GM21515 (cell line): ENCODE results near the gene GRK5.
"Not testable (repeated sequence)": the region's sequence is repeated elsewhere in the genome, so short reads cannot be mapped to it uniquely, and the experiment has no call there.

Source experiments
- ATAC-seq: cut with Tn5 transposase; IDR thresholded peaks from one replicate; pipeline ENCODE4 v1.9.1; 2021; ENCODE audit not compliant: unreplicated experiment

Gene GRK5

DNA sequence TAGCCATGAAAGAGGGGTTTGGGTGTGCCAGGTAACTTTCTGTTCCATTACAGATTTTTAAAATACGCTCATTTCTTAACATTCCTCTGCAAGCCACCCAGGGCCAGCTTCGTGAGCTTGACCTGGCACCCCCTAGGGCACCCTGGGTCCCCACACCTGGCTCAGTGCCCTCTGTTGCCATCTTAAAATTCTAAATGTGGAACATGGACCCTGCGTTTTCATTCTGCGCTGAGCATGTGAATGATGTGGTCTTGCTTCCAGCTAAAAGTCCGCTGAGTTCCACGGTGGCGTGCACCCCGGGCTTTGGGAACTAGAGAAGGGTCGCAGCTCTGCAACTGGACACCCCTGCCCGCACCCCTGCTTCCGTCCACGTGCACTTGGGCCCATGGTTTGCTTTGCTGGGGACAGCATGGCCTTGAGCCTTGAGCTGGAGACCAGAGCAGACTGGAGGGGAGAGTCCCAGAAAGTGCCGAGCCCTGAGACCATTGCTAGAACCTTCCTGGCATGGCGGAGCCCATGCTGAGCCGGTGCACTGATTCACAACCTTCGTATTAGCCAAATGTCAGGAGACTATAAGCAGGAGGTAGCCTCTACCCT lies 244.0 kb downstream of the GRK5 start:
- no peak for ATAC-seq

DNA sequence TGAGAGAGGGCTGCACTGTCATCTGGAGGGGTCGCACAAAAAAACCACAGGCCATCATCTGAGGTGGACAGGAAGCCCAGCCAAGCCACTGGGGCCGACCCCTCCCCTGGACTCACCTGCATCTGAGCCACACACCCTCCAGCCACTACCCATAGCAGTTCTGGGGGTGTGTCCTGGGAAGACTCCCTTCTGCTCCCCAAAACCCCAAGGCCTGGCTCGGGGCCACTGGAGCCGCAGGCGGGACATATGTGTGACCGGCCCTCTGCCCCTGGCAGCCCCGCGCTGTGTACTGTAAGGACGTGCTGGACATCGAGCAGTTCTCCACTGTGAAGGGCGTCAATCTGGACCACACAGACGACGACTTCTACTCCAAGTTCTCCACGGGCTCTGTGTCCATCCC lies 245.0 kb downstream of the GRK5 start:
- no peak for ATAC-seq

DNA sequence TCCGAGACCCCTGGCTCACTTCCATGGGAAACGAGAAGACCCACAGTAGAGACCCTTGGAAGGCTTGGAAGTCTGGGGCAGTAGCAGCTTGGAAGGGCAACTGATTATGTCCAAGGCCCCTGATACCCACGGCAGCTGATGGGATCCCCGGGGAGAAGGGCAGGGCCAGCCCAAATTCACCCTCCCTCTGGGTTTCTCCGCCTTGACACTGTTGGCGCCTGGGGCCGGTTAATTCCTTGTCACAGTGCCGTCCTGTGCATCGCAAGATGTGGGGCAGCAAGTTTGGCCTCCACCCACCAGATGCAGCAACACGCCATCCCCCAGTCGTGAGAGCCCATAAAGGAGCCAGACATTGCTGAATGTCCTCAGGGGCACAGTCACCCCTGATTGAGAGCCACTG lies 245.9 kb downstream of the GRK5 start:
- no peak for ATAC-seq

DNA sequence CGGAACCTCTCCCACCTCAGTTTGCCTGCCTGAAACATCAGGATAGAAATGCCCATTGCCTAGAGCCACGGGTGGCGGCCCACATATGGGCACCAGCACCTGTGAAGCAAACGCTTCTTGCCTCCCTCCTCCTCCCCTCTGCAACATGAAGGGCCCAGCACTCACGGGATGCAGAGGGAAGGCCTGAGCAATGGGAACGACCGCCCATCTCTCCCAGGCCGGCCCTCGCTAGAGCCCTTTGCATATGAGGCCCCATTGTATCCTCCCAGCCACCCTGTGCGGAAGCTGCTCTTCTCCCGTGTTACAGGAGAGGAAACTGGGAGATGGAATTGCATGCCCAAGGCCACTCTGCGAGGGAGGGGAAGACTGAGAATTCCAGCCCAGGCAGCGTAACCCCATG lies 246.9 kb downstream of the GRK5 start:
- ATAC-seq: no peak

DNA sequence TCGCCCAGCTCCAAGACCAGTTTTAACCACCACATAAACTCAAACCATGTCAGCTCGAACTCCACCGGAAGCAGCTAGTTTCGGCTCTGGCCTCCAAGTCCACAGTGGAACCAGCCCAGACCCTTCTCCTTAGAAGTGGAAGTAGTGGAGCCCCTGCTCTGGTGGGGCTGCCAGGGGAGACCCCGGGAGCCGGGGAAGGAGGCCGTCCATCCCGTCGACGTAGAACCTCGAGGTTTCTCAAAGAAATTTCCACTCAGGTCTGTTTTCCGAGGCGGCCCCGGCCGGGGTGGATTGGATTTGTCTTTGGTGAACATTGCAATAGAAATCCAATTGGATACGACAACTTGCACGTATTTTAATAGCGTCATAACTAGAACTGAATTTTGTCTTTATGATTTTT lies 247.6 kb downstream of the GRK5 start:
- no peak for ATAC-seq

DNA sequence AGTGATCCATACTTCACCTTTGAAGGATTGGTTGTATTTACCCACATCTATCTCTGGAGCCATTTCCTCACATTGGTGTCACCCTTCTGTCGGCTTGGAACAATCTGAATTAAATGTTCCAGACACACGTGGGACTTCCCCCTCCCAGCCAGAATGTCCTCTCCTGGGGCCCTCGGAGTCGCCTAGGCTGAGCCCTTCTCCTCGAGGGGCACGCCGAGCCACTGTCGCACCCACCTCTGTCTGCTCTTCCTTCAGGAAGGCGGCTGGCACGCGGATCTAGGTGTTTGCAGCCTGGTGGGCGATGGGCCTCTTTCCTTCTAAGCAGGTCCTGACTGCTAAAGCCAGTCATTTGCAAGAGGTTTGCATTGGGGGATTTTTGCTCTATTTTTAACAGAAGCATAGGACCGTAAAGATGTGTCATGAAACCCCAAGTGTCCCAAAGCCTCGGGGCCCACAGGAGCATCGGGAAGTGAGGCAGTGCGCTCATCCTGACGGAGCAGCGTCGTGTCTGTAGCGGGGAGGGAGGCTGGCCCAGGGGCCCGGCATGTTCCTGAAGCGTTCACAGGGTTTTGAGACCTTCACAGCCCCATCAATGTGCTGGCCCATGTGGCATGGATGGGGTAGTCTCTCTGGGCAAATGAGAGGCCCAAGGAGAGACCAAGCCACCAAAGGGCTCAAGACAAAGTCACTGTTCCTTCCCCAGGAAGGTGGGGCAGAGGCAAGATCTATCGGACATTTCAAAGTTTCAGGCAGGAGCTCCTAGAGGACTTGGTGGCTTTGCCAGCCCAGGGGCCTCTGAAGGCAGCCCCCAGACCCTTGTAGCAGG lies 248.5 kb downstream of the GRK5 start:
- ATAC-seq: no peak

DNA sequence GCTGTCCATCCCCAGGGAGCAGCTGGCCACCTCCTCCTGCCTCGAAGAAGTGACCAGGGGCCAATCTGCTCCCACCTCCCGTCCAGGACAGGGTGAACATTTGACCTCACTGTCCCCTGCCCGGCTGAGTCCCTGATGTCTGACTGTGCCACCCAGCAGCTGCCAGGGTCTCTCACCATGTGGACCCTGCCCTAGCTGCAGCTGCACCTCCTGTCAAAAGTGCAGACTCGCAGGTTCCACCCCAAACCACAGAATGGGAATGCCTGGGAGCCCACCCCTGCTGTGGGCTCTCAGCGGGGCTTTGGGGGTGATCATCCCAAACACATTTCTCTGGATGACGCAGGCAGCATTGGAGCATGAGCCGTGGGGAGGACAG lies 249.1 kb downstream of the GRK5 start:
- ATAC-seq: no peak

DNA sequence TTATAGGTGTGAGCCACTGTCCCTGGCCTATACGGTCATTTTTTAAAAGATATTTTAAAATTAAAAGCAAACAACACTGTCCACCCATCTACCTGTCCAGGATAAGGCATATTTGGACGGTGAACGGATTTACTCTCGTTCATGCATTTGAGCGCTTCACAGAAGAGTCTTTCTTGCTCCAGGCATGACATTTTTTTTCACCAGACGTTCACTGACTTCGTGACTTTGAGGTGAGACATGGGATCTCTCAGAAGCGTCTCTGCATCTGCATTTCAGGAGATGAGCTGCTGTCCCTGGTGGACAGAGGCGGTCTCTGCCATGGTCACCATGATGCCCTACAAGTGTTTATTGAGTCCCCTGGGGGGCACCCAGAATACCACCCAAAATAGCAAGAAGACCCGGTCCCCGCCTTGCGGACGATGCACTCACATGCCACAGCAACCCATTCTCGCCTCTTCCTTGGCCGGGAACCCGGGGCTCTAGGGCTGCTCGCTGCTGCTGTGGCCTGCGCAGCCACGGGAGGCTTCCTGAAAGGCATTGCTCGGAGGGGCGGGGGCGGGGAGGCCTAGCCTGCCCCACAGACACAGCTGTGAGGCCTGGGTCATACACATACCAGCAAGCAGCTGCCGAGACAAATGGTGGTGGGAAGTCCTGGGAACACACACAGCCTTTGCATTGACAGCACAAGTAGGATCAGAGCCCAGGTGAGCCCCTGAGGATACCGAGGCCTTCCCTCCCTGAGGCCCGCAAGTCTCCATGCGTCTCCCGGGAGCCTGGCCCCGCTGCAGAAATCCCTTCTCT lies 250.8 kb downstream of the GRK5 start:
- no peak for ATAC-seq

DNA sequence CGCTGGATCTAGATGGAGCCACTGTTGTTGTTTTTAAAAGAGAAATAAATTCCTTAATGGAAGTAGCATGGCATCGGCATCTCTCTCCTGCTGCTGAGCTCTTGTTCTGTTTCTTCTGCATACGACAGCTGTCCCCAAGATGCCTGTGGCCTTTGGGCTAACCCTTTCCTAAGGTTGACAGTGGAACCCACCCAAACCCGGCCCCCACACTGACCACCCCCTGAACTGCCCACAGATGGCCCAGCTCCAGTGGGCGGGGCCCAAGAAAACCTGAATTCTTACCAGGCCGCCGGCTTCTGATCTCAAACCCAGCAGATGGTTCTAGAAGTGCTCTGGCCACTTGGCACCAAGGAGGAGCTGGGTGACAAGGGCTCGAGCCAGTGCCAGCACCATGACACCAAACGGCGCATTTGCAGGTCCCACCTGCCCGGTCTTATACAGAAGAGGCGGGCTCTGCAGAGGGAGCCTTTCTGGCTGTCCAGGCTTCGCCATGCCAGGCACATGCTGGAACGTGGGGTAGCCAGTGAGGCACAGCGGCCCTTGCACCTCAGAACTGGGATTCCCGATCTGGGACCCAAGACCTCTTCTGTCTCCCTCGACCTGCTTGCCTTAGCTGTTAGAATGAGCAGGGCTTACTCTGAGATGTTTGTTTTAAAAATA lies 252.4 kb downstream of the GRK5 start:
- no peak for ATAC-seq

DNA sequence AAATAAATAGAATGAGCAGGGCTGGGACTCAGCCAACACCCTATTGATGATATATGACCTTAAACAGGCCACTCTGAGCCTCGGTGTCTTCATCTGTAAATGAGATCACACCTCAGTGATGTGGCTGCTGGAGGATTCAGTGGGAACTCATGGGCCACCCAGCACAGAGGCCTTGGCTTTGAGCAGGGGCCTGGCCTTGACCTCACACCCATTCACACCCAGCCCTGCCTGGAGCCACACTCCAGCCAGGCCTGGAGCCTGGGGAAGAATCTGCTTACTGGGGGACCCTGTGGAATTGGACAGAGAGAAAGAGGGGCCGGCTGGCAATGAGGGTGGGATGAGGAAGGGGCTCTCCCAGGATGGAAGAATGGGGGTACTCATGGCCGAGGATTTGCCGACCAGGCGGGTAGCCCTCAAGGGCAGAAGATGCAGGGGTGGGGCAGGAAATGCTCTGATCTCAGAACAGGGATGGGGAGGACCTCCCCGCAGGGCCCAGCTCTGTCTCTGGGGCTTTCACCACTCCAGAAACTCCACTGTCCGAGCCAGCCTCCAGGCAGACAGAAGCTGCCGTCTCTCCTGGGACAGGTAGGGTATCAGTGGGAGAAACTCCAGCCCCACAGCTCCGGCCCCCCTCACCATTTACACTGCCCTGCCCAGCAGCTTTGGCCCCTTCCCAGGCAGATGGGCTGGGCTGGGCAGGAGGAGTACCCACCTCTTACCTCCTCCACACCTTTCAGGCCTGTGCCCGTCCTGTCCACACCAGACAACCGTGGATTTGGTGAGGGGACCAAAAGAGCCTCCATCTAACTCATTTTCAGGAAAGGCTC lies 253.2 kb downstream of the GRK5 start:
- no peak for ATAC-seq

DNA sequence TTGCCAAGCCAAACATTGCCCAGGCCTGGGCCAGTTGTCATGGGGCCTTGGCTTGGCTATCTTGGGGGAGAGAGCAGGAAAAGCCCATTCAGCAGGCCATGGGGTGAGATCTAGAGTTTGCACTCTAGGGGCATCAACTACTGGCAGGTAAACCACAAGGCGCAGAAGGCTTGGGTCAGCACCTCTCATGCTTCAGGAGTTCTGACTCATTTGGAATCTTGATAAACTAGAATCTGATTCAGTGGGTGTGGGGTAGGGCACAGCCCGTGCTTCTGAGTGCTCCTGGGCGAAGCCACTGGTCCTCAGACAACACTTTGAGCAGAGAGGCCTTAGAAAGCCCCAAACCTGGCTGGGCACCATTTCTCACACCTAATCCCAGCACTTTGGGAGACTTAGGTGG lies 254.0 kb downstream of the GRK5 start:
- no peak for ATAC-seq

DNA sequence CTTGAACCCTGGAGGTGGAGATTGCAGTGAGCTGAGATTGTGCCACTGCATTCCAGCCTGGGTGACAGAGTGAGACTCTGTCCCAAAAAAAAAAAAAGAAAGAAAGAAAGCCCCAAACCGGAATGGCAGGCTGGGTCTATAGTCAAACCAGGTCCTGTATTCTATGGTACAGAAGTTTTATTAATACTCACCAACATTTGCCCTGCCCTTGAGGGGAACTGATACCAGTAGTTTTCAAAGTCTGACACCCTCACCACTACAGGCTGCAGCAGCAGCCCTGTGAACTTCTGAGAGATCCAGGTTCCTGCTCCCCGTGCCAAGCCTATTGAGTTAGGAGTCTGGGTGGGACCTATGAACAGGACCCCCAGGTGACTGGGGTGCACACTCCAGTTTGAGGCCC lies 254.6 kb downstream of the GRK5 start:
- peak; percentile 77 for ATAC-seq

DNA sequence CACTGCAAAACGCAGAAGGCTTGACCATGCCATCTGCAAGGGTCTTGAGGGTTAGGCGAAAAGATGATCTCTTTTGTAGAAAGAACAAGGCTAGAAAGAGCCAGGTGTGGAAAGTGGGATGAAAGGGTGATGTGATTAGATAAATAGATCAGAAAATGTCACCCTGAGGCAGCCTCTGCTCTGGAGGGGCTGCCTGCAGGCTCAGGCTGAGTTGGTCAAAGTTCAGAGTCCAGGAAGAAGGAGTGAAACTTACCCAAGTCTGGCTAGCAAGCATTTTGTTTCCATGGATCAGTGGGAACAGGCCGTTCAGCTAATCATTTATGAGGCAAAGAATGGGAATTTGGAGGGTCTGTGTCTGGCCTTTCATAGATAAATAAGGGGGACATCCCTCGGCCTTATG lies 255.4 kb downstream of the GRK5 start:
- no peak for ATAC-seq

DNA sequence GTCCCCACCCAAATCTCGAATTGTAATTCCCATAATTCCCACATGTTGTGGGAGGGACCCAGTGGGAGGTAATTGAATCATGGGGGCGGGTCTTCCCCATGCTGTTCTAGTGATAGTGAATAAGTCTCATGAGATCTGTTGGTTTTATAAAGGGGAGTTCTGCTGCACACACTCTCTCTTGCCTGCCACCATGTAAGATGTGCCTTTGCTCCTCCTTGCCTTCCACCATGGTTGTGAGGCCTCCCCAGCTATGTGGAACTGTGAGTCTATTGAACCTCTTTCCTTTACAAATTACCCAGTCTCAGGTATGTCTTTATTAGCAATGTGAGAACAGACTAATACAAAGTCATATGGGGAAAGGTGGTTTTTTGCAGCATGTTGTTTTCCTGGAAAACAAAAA lies 255.8 kb downstream of the GRK5 start:
- ATAC-seq: not testable (repeated sequence)

DNA sequence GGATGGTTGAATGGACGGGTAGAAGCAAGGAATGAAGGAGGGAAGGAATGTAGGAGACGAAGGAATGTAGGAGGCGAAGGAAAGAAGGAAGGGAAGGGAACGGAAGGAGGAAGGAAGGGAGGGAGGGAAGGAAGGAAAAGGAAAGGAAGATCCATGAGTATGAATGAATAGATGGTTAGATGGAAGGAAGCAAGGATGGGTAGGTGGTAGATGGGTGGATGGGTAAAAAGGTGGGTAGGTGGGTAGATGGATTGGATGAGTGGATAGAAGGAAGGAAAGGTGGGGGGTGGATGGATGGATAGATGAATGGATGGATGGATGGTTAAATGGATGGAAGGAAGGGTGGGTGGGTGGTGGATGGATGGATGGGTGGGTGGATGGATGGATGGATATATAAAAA lies 257.7 kb downstream of the GRK5 start:
- ATAC-seq: no peak

DNA sequence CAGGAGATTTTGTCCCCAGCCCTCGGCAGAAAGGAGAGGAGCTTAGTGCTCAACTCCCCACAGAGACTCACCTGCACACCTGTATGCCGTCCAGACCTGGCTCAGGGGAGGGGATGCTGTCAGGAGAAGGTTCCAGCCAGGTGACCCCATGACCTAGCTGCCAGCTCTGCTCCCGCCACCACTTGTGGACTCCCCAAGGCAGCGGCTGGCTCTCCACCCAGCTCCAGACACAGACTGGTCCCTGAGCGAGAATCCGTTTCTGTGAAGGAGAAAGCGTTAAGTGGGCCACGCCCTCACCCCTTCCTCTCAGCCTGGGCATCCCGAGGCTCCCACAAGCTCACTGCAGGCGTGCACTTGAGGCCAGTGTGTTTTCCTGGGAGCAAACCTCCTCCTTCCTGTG lies 258.7 kb downstream of the GRK5 start:
- no peak for ATAC-seq

DNA sequence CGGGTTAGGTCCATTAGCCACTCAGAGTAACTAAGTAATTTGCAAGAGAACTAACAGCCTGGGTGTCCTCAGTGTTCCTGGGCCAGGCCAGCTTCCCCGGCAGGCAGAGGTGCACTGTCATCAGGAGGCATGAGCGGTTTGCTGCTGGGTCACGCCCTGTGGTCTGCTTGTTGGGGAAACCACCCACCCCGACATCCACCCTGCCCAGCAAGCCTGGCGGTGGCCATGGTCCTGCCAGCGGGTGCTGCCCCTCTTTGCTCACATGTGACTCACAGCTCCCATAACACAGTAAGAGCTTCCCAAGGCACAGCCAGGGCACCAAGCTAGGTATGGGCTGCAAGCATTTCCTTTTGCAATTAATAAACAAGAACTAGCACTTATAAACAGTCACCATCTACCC lies 259.3 kb downstream of the GRK5 start:
- ATAC-seq: no peak

DNA sequence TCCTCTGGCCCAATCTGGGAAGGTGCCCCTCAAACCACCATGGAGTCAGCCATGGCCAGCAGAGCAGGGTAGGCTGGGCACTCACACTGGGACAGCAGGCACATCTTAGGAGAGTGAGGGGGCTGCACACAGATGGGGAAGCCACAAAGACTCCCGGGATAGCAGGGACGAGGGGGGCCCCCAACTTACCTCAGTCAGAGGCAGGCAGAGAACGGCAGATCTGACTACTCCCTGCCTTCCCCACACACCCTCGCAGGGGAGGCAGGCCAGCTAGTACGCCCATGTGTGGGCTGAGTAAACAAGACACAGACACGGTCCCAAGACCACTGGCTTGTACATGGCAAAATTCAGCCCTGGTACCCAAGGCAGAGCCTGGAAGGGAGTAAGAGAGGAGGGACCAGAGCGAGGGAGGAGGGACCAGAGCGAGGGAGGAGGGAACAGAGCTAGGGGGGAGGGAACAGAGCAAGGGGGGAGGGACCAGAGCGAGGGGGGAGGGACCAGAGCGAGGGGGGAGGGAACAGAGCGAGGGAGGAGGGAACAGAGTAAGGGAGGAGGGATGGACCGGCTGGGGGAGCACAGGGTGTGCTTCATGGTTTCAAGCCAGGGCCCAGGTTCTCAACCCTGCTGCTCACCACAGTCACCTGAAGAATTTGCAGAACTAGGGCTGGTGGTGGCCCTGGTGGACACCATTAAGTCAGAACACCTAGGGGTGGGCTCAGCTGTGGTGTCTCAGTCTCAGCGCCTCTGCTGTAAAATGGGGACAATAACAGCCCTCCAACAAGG lies 261.4 kb downstream of the GRK5 start:
- no peak for ATAC-seq

DNA sequence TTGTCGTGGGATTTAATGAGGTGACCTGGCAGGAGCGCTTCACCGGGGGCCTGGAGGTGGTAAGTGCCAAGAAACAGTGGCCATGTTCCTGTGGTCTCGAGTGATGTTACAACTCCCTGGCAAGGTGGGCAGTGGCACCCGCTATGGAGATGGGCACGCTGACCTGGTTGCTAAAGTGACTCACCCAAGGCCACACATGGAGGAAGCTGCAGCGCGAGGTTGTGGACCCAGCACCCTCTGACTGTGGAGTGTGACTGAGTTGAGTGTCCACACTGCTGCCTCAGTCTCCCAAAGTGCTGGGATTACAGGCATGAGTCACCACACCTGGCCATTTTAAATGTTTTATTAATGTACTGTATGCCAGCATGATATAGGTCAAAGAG lies 261.9 kb downstream of the GRK5 start:
- no peak for ATAC-seq

DNA sequence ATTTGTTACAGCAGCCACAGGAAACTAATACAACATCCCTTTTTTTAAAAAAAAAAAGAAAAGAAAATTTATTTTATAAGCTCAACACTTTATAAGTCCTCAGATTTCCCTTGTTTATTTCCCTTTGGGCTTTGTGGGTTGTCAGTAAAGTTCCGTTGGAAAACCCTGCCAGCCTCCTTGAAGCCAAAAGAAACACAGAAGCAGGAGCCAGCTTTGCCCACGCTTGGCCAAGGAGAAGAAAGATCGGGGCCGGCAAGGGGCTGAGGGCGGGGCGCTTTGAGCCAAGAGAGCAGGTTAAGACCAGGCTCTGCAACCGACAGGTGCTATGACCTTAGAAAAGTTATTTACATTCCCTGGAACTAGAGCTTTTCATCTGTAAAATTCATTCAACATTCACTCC lies 262.5 kb downstream of the GRK5 start:
- no peak for ATAC-seq
